HG02852 (cell line): Measurements from ENCODE around the gene ANKRD13D.

Experiments used
- ATAC-seq: cut with Tn5 transposase; IDR thresholded peaks from one replicate; pipeline ENCODE4 v1.9.1; 2021; ENCODE audit warnings: mild to moderate bottlenecking, moderate library complexity; ENCODE audit not compliant: unreplicated experiment

The ANKRD13D gene

DNA sequence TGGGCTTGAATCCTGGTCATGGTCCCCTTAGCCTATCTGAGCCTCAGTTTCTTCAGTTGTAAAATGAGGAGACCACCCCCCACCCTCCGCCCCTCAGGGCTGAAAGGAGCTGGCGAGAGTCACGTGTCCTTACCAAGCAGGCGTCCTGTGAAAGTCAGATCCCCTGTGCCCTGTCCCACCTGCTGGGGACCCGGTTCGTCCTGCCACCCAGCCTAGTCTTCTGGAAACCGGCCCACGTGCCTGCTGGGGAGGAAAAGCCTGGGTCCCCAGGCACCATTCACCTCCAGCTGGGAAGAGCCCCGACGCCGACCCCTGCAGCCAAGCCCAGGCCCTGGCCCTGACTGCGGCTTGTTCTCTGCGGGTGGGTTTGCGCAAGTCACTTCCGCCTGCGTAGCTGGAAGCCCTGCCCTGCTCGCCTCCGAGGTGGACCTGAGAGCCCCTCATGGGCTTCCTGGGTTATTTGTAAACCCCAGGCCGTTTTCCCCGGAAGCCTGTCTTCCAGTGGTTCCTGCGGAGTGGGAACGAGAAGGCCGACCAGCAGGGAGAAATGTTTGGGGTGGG, 13.5 kb downstream of the ANKRD13D start:
- ATAC-seq, result no peak

DNA sequence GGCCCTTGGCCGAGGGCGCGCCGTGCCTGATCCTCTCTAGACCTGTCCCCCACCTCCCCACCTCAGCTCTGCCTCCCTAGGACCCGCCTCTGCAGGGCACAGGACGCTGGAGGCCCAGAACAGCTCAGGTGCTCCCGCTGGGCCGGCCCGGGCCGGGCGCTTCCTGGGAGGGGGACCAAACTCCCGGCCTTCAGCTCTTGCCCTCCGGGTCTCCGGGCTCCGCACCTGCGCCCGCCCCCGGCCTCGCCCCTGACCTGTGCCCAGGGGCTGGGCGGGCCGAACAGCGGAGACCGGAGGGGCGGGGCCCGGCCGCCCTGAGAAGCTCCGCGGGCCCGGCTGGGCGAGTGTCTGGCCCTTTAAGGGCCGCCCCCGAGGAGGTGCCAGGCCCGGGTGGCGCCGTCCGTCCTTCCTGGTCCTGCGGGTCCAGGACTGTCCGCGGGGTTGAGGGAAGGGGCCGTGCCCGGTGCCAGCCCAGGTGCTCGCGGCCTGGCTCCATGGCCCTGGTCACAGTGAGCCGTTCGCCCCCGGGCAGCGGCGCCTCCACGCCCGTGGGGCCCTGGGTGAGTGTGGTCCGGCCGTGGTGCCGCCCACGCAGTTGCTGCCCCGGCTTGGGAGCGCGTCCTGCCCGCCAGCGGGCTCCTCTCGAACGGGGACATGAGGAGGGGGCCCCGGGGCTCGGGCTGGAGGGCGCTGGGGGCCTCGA, 14.2 kb downstream of the ANKRD13D start, which contains the start of gene SSH3:
Gene SSH3 (plus strand): TSS at position 399 of the 703 bp plus-strand sequence. CDS start 96 bp downstream, at position 495.
- ATAC-seq, result no peak

DNA sequence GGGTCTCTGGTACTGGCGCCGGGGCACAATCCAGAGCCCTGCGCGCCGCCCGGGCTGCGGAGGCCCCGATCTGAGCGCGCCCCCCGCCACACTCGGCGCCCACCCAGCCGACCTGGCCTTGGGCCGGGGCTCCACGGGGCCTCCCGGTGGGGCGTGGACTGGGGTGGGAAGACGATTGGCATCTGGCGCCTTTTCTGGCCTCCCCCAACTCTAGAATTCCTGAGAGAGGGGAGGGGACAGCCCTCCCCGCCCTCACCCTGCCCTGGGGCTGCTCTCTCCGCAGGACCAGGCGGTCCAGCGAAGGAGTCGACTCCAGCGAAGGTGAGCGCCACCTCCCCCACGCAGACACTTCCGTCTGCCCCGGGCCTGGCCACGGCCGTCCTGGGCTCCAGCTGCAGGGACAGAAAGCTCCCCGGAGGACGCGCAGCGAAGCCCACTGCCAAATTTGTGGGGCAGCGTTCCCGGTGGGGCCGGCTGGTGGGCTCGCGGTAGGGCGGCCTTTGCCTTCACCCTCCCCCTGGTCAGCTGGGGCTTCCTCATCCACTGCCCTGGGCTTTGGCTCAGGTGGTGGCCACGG, 14.8 kb downstream of the ANKRD13D start:
- no peak for ATAC-seq

DNA sequence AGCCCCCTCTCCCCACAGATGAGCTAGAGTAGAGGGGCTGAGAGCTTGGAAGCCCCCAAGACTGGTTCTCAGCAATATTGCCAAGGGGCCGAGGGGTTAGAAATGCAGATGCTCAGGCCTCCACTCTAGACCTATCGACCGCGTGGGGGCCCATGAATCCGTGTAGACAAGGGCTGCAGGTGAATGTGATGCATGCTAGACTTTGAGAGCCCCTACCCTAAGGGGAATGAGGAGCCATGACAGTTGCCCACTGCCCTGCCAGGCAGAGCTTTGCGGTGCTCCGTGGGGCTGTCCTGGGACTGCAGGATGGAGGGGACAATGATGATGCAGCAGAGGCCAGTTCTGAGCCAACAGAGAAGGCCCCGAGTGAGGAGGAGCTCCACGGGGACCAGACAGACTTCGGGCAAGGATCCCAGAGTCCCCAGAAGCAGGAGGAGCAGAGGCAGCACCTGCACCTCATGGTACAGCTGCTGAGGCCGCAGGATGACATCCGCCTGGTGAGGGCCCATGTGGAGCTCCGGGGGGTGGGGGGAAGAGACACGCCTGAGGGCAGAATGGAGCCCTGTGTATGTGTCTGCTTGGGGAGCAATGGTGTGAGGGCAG, 15.5 kb downstream of the ANKRD13D start:
- ATAC-seq, result no peak

DNA sequence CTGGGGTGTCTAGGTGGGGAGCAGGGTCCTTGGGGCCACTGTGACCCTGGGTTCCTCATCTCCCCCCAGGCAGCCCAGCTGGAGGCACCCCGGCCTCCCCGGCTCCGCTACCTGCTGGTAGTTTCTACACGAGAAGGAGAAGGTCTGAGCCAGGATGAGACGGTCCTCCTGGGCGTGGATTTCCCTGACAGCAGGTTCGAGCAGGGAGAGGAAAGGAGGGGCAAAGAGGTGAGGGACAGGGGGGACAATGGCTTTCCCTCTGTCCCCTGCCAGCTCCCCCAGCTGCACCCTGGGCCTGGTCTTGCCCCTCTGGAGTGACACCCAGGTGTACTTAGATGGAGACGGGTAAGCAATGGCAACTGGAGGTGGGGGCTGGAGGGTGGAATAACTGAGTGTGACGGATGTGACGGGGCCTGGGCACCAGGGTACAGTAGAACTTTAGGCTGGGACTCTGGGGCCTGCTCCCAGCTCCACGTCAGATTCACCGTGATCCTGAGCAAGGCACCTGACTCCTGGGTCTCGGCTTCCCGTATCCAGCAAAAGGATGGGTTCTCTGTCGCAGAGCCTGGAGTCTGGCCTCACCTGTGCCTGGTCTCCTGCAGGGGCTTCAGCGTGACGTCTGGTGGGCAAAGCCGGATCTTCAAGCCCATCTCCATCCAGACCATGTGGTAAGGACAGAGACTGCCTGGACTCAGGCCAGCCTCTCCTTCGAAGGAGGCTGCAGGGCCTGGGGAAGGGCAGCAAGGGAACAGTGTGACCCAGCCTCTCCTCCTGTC, 17.9 kb downstream of the ANKRD13D start:
- ATAC-seq, result no peak

DNA sequence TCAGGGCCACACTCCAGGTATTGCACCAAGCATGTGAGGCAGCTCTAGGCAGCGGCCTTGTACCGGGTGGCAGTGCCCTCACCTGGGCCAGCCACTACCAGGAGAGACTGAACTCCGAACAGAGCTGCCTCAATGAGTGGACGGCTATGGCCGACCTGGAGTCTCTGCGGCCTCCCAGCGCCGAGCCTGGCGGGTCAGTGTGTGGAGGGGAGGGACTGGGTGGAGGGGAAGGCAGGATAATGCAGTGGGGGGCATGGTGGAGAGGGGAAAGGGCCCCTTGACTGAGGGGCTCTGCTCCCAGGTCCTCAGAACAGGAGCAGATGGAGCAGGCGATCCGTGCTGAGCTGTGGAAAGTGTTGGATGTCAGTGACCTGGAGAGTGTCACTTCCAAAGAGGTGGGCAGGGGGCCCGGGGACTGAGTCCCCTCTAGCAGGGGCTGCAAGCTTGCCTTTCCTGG, 18.5 kb downstream of the ANKRD13D start:
- no peak for ATAC-seq

DNA sequence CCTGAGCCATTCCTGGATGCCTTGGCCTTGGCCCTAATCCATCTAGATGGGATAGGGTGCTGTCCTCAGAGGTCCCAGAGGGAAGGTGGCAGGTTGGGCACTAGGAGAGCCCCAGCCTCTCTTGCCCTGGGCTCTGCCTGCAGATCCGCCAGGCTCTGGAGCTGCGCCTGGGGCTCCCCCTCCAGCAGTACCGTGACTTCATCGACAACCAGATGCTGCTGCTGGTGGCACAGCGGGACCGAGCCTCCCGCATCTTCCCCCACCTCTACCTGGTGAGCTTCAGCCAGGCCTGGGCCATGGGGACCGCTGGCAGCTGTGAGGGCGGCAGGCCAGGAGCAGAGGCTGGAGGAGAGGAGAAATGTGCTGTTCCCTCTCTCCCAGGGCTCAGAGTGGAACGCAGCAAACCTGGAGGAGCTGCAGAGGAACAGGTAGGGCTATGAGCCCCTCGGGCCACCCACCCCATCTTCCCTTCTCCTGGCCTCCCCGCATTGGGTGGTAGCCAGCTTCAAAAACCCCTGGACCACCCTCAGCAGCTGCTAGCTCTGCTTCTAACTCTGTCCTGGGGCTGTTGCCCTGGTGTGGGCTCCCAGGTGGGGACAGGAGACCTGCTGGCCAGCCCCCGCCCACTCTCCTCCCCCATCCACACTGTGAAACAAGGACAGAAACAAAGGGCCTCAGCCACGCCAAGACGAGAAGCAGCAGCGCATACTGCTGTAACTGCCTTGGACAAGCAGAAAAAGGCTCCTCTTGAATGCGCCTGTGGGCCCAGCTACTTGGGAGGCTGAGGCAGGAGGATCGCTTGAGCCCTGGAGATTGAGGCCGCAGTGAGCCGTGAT, 19.1 kb downstream of the ANKRD13D start:
- ATAC-seq, result no peak

DNA sequence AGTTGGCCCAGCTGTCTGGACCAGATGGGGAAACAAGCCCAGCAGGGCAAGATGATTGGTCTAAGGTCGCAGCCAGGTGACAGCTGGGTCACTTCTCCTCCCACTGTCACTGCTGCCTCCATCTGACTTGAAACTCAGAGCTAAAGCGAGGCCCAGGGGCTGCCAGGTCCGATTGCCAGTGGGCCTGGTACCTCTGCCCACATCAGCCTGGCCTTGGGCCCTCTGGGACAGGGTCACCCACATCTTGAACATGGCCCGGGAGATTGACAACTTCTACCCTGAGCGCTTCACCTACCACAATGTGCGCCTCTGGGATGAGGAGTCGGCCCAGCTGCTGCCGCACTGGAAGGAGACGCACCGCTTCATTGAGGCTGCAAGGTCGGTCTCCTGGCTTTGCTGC, 20.1 kb downstream of the ANKRD13D start:
- ATAC-seq, result no peak

DNA sequence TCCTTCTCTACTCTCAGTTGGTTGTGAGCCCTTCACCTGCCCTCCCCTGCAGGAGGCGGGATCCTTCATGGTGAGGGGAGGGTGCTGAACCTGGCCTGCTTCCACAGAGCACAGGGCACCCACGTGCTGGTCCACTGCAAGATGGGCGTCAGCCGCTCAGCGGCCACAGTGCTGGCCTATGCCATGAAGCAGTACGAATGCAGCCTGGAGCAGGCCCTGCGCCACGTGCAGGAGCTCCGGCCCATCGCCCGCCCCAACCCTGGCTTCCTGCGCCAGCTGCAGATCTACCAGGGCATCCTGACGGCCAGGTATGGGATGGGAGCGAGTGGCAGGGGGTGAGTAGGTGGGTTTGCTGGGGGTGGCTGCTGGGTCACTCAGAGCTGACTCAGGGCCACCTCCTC, 20.6 kb downstream of the ANKRD13D start:
- ATAC-seq, result no peak

DNA sequence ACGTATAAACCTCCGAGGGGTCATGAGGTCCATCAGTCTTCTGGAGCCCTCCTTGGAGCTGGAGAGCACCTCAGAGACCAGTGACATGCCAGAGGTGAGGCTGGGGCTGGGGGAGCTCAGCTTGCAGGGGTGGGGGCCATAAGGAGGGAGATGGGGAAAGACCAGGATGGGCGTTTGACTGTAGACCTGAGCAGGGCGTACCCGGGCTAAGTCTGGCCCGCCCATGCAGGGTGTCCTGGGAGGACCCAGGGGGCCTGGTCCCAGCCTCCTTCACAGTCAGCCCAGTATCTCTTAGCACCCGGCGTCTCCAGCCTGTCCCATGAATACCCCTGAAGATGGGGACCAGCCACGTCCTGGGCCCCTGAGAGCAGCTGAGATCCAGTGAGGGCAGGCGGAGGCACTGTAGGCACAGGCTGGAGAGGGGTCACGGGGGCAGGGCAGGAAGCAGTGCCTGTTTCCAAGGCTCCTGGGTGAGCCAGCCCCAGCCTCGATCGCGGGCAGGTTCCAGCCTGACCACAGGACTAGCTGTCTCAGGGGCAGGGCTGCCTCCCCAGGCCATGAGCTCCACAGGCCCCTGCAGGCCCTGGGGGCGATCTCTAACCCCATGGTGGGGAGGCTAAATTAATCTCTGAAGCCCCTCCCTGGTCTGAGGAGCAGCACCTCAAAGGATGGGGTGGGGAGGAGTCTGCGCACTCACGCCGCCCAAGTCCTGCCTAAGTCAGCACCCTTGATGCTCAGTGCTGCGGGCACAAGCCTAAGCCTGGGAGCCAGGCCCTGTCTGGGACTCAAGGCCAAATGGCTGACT, 21.3 kb downstream of the ANKRD13D start:
- ATAC-seq, result no peak

DNA sequence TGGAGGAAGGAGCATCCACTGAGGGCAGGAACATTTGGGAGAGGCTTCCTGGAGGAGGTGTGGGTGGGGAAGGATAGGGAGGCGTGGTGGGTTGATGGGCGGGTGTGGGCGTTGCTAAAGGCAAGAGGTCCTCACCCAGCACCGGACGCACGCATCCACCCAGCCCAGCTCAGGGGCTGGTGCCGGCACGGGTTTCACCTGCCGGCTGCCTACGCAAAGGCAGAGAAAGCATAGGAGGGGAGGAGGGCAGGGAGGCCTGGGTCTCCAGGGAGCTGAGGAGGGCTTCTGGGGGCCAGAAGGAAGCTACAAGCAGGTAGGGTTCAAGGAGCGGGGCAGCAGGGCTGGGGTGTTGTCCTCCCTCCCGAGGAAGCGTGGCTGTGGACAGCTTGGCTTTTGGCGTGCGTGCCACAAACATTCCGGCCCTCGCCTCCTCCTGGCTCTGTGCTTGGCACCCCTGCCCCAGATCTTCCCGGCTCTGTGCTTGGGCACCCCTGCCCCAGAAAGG, 22.0 kb downstream of the ANKRD13D start:
- no peak for ATAC-seq

DNA sequence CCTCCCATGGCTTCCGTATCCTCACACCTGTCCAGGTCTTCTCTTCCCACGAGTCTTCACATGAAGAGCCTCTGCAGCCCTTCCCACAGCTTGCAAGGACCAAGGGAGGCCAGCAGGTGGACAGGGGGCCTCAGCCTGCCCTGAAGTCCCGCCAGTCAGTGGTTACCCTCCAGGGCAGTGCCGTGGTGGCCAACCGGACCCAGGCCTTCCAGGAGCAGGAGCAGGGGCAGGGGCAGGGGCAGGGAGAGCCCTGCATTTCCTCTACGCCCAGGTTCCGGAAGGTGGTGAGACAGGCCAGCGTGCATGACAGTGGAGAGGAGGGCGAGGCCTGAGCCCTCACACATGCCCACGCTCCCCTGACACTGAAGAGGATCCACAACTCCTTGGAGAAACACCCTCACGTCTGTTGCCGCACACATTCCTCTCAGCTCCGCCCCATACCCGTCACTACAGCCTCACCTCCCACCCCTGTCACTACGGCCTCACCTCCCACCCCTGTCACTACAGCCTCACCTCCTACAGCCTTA, 22.5 kb downstream of the ANKRD13D start:
- no peak for ATAC-seq

DNA sequence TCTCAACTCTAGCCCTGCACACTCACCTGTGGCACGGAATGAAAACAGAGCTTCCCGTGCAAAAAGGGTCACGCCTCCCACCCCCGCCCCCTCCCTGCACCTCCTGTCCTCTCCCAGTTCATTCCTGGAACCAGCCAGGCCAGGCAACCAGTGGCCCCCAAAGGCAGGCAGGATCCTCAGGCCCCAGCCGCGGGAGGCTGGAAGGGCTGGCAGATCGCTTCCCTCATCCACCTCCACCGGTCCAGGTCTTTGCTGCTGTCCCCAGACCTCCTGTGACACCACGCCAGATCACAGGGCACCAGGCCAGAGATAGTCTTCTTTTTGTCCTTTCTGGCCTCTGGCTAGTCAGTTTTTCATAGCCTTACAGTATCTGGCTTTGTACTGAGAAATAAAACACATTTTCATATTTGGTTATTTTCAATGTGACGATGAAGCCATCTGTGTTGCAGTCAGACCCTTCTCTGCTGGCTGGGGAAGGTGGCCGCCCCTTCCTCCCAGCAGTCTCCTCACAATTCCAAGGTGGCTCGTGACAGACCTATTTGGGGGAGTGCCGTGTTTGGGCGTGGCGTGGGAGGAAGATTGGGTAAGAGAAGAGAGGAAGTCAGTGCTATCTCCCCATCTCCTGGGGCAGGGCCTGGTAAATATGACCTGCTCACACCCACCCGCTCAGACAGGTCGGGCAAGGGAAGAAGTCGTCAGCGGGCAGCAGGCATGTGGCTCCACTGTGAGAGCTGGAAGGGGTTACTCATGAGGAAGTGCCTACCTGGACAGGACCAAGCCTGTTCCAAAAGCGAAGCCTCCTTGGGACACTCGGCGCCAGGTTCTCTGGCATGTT, 23.3 kb downstream of the ANKRD13D start:
- ATAC-seq, result no peak

DNA sequence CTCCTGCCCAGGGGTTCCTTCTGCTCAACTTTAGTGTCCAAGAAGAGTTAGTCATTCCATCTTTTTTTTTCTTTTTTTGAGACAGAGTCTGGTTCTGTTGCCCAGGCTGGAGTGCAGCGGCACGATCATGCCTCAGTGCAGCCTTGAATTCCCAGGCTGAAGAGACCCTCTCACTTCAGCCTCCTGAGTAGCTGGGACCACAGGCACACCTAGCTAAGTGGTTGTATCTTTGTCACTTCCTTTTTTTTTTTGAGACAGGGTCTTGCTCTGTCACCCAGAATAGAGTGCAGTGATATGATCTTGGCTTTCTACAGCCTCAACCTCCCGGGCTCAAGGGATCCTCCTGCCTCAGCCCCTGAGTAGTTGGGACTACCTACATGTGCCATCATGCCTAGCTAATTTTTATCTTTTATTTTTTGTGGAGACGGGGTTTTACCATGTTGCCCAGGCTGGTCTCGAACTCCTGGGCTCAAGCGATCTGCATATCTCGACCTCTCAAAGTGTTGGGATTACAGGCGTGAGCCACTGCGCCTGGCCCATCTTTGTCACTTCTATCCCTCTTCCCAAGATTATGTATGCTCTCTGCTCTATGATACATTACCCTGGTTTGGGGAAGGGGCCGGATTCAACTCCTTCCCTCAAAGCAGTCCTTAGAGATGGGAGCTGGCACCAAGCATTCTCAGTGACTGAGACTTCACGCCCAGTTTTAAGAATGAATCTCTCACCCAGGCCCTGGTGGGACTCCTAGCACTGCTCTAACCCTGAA, 24.2 kb downstream of the ANKRD13D start:
- no peak for ATAC-seq

DNA sequence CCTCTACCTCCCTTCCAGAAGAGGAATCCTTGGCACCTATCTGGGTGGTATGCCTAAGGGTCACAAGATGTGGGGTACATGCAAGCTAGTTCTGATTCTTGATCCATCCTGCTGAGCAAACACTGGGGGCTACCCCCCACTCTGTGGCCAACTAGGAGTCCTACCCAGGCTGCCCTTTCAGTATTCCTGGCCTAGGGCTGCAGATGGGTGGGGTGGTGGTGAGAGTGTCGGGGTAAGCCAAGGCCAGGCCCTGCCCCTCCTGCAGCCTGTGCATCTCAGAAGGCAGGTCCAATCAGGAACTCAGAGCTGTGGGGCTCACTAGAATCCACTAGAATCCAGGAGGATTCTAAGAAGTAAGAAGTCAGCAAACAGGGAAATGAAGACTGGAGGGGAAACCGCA, 25.1 kb downstream of the ANKRD13D start:
- ATAC-seq, result no peak

DNA sequence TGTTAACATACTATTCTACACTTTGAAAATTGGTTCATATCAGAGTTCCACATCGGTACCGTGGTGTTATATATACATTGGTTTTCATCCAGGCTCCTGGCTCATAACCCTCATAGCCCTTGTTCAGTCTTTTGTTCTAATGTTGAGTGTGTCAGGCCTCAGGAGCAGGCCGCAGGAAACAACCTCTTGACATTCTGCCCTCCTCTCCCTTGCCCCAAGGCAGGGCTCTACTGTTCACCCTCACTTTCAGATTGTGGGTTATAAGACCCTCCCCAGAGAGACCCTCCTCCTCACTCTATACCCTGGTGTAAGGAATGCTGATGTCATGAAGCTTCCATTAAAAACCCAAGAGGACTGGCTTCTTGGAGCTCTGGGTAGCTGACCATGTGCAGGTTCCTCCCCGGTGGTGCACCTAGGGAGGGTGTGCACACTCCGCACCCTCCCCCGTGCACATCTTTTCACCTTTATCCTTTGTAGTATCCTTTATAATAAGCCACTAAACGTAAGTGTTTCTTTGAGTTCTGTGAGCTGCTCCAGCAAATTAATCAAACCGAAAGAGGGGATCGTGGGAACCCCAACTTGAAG, 26.3 kb downstream of the ANKRD13D start:
- no peak for ATAC-seq

DNA sequence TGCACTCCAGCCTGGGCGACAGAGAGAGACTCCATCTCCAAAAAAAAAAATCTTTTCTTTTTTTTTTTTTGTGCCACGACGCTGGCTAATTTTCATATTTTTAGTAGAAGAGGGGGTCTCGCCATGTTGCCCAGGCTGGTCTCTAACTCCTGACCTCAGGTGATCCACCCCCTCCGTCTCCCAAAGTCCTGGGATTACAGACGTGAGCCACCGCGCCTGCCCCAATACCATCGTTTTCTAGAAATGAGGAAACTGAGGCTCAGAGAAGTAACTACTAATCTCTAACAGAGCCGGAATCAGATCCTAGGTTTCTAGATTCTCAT, 27.7 kb downstream of the ANKRD13D start:
- no peak for ATAC-seq
